Keratinocyte (primary cell): ENCODE data around the gene PAX7.

Experiments used
- CTCF ChIP-seq, 3 experiments: IDR thresholded peaks in 1 of 3; conservative IDR thresholded peaks in 1 of 3; optimal IDR thresholded peaks in 1 of 3; 2 replicates in 2 of 3; 3 replicates in 1 of 3; pipeline versions ENCODE3 to v1.5.1; 2011; ENCODE audit warnings: low read length in 3 of 3, mild to moderate bottlenecking in 3 of 3, moderate library complexity in 2 of 3, control low read depth in 1 of 3, inconsistent platforms in 1 of 3; ENCODE audit not compliant: insufficient read depth in 2 of 3; ENCODE audit errors: extremely low read depth in 1 of 3
- EZH2 ChIP-seq: IDR thresholded peaks from one replicate; pipeline ENCODE4 v1.6.1; 2012; ENCODE audit warnings: inconsistent platforms, mild to moderate bottlenecking, low read length, moderate library complexity

- TF ChIP-seq CTCF (optimal IDR thresholded peaks at IDR 0.05 in 1 of 3, IDR thresholded peaks at IDR 0.05 in 1 of 3, conservative IDR thresholded peaks at IDR 0.05 in 1 of 3; ENCODE audit: extremely low read depth in 1 of 3, insufficient read depth in 2 of 3, low read length in 3 of 3) (no peak), EZH2 (no peak)
These were observed 155.5 kb downstream of the PAX7 start for GRCh38 chr1:18786149-18786548.
